Measurements from ENCODE around the gene SLC5A1.
"Not testable (repeated sequence)": the region's sequence is repeated elsewhere in the genome, so short reads cannot be mapped to it uniquely, and the experiment has no call there.

SLC5A1 gene

DNA sequence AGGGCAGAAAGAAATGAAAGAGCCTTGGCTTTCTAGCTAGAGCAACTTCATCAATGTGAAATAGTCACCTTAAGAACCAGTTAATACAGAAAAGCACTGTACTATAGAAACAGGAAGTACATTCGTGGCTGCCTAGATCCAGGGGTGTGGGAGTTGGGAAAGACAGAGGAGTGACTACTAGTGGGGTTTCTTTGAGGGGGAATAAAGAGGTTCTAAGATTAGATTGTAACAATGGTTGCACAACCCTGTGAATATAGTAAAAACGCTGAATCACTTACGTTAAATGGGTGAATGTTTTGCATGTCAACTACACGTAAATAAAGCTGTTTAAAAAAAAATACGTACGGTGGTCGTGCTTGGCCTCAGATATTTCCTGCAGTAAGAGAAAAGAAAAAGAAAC, 107.6 kb downstream of the SLC5A1 start:
- not testable (repeated sequence) for DNase-seq

- DNase-seq: not testable (repeated sequence)
These were observed 108.6 kb downstream of the SLC5A1 start for GRCh38 chr22:32151641-32152040.

DNA sequence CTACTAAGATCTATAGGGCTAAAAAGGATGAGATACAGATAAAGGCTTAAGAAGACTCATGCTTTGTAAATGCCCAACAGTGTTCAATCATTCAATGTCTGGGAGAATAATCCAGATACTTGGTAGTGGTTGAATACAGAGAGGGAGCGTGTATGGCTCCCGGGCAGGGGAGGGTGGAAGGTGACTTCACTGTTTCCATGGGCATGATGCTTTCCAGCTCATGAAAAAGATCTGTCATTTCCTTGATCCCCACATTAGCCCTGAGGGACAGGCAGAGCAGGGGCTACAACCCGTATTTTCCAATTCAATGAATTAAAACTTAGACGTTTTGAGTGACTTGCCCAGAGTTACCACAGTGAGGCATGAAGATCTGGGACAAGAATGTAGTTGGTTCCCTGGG, 111.7 kb downstream of the SLC5A1 start:
- DNase-seq: not testable (repeated sequence)

DNA sequence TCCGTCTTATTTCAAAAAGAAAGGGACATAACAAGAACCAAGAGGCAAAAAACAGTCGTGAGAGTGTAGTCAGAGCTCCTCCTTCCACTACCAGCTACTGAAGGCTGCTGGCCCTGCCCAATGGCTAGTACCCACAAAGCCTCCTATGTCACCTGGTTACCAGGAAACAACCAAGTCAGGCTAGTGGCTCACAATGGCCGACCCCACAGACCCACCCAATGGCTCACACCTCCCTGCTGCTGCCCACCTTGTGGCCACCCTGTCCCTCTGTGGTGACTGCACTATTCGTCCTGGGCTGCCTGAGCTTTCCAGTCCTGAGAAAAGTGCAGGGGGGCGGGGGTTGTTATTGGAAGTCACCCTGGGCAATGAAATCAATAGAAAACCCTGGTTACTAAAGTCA, 114.6 kb downstream of the SLC5A1 start:
- DNase-seq: not testable (repeated sequence)

DNA sequence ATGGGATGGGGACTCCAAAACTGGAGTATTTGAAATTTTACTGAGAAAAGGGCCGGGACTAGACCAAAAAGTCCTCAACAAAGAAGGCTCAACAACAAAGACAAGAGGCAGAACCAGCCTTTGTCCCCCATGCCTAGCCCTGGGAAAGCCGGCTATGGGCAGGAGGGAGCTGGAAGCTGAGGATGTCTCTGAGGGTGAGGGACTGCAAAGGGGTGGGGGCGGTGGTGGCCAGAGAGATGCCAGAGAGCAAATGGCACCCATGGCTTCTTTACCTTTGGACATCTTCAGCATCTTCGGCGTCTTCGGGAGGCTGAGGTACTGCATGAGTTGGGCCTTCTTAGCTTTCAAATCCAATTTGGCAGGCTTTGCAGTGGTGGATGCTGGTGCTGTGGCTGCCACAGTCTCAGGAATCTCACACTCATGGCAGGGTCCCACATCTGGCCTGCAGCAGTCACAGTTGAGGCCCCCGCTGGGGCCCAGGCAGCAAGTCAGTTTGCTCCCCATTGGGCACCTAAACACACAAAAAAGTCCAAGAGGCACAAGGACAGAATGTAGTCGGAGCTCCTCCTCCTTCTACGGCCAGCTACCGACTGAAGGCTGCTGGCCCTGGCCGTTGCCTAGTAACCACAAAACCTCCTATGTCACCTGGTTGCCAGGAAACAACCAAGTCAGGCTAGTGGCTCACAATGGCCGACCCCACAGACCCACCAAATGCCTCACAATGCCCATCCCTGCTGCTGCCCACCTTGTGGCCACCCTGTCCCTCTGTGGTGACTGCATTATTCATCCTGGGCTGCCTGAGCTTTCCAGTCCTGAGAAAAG, 115.9 kb downstream of the SLC5A1 start, which contains the start of gene C22orf42:
C22orf42 (minus strand) TSS at position 592 of the 822 bp plus-strand sequence; CDS start at position 504, 88 bp downstream.
- no peak for DNase-seq

DNA sequence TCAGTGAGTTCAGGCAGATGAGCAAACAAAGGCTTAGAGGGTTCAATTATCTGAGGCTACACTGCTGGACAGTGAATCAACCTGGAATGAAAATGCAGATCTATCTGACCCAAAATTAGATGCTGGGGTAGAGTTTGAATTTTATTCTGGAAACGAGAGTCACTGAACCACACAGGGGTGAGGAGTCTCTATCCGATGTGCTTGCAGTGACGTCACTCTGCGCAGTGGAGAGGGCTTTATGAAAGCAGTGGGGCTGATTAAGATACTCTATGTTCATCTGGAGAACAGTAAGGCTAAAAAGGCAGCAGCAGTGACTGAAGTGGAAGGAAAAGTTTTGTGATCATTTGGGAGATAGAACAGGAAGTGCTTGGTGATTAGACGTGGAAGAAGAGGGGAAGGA, 117.3 kb downstream of the SLC5A1 start:
- not testable (repeated sequence) for DNase-seq

Measured in NCI-H2029 treated with DMSO at 0.1 percent for 48 hours (cell line).